Breast epithelium (tissue), 4 donors: ENCODE measurements around the gene SPTBN1. TPM values are rescaled to one million over a fixed set of nuclear protein-coding genes. Genes with fewer than 3 reads are reported as not detected.

ENCODE experiments used
- DNase-seq, 2 donors: peaks; one replicate each; pipeline ENCODE4 v3.0.0-alpha.2; 2019; ENCODE audit warnings: low spot score in 2 of 2
- H3K27ac ChIP-seq, 2 donors: fragments of 200-600 bp; sonication (generic) in 1 of 2; one replicate each; pipeline ENCODE4 v1.5.1; 2016 to 2019; ENCODE audit warnings: mild to moderate bottlenecking in 1 of 2
- H3K27me3 ChIP-seq, 2 donors: fragments of 200-600 bp; sonication (generic) in 1 of 2; one replicate each; pipeline versions ENCODE4 v1.5.1 to v1.6.0; 2017 to 2019; ENCODE audit warnings: control low read depth in 1 of 2, mild to moderate bottlenecking in 1 of 2
- H3K36me3 ChIP-seq: fragments of 200-600 bp; one replicate; pipeline ENCODE4 v1.5.1; 2019
- H3K4me1 ChIP-seq, 2 donors: fragments of 200-600 bp; sonication (generic); one replicate each; pipeline ENCODE4 v1.5.1; 2016 to 2019; ENCODE audit warnings: control low read depth in 1 of 2
- H3K4me3 ChIP-seq, 3 donors: fragments of 200-600 bp; sonication (generic); 1 replicate in 2 of 3; 2 replicates in 1 of 3; pipeline ENCODE4 v1.5.1; 2016 to 2019; ENCODE audit warnings: mild to moderate bottlenecking in 3 of 3, moderate library complexity in 2 of 3
- H3K9me3 ChIP-seq, 2 donors: fragments of 200-600 bp; sonication (generic) in 1 of 2; one replicate each; pipeline ENCODE4 v1.5.1; 2016 to 2019; ENCODE audit warnings: control low read depth in 1 of 2
- CTCF ChIP-seq, 3 donors: fragments of 450-650 bp; IDR thresholded peaks; one replicate each; pipeline ENCODE4 v1.5.1; 2016 to 2017; ENCODE audit warnings: antibody characterized with exemption in 3 of 3, mild to moderate bottlenecking in 3 of 3, moderate library complexity in 3 of 3
- POLR2A ChIP-seq: fragments of 450-650 bp; IDR thresholded peaks from one replicate; pipeline ENCODE4 v1.6.1; 2016; ENCODE audit warnings: antibody characterized with exemption, mild to moderate bottlenecking, moderate library complexity
- POLR2AphosphoS5 ChIP-seq, 3 donors: sonication (generic); formaldehyde crosslinking; IDR thresholded peaks; one replicate each; pipeline ENCODE4 v1.6.1; 2017; ENCODE audit warnings: antibody characterized with exemption in 3 of 3
- intact Hi-C: fragments of 100-400 bp; cut with DNase I; formaldehyde crosslinking; loops from one replicate; pipeline ENCODE4 v1.15.1; 2023; ENCODE audit warnings: low total_unique reads
- total RNA-seq, 3 donors: library from RNA; depleted of rRNA; stranded (reverse); fragments of >200 nt; gene quantifications; one replicate each; pipeline ENCODE4 v1.1.0, GENCODE V29; 2016

Gene SPTBN1
- total RNA-seq, 3 donors from 2014 or later, result 223 to 1,216 (median 273) TPM

DNA sequence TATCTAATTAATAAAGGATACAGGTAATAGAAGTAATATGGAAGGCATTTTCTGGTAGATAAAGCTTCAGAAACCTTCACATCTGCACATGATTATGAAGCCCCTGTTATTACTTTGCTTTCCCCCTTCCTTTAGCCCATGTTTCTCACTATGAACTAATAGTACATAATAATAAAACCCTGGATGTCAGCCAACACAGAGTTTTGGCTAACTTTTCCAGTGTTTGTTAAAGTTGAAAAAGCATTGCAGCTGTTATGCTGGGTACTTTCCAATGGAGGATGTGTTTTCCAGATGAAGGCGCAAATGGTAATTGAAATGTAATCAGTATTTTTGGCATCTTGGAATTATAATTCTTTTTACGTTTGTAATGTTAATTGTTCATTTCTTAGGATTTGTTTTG lies 43.5 kb downstream of the SPTBN1 start:
- TF ChIP-seq POLR2AphosphoS5 (IDR thresholded peaks at IDR 0.05) (no peak), CTCF (IDR thresholded peaks at IDR 0.05) (no peak), POLR2A (no peak)
- DNase-seq, result no peak
- Histone ChIP-seq H3K27me3 (no peaks in the 10 kb centered on the region), H3K36me3 (no peaks in the 10 kb centered on the region), H3K27ac (peak overlapping the region in 1 of 2 donors; percentile 27), H3K4me3 (no peak overlapping the region), H3K9me3 (no peaks in the 10 kb centered on the region), H3K4me1 (no peaks in the 10 kb centered on the region)
- intact Hi-C loops, result no loop called here

DNA sequence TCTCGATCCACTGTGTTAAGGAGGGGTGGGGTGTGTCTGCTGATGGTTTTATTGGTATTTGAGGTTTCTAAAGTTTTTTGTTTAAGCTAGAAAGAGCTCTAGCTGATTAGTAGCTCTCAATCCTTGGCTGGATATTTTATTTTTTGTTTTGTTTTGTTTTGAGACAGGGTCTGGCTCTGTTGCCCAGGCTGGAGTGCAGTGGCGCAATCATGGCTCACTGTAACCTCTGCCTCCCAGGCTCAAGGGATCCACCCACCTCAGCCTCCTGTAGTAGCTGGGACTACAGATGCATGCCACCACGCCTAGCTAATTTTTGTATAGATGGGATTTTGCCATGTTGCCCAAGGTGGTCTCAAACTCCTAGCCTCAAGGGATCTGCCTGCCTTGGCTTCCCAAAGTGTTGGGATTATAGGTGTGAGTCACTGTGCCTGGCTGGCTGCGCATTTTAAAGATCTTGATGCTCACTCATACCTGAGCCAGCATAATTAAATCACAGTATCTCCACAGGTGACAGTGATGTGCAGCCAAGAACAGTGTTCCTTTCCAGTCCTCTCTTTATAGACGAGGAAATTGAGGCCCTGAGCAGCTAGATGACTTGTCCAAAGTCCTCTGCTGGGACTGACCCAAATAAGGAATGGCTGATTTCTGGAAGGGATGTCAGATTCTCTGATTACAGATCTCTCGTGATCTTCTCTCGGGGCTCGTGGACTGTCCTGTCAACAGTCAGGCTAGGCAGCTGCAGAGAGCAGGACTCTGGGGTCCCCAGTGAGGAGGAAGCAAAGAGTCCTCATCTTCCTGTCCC lies 44.5 kb downstream of the SPTBN1 start:
- intact Hi-C loops, result no loop called here
- no peak overlapping the region for H3K4me3 ChIP-seq
- H3K27me3 ChIP-seq, result no peaks in the 10 kb centered on the region
- no peaks in the 10 kb centered on the region for H3K9me3 ChIP-seq
- no peaks in the 10 kb centered on the region for H3K4me1 ChIP-seq
- H3K36me3 ChIP-seq, result no peaks in the 10 kb centered on the region
- TF ChIP-seq POLR2AphosphoS5 (IDR thresholded peaks at IDR 0.05), result no peak
- no peak for TF ChIP-seq CTCF (IDR thresholded peaks at IDR 0.05)
- TF ChIP-seq POLR2A, result no peak
- no peak for DNase-seq
- peak overlapping the region in 1 of 2 donors; percentile 27 for H3K27ac ChIP-seq

DNA sequence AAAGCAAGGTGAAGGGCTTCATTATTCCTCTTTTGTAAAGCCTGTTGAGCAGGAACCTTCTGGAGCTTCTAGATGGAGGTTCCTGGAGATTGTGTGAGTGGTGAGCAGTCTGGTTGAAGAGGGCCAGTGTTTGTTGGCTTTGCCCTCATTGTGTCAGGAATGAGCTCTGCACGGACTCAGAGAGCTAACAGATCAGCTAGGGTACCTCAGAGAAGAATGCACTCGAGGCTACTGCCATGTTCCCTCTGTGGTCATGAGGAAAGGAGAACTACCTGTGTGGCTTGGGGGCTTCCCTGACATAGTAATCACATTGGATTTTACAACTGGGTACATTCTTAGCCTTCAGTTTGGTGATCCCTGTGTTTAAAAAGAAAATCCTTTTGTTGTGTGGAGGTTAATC lies 46.6 kb downstream of the SPTBN1 start:
- Histone ChIP-seq H3K4me3 (no peak overlapping the region), H3K27me3 (no peaks in the 10 kb centered on the region), H3K27ac (no peak overlapping the region), H3K9me3 (no peaks in the 10 kb centered on the region), H3K4me1 (no peaks in the 10 kb centered on the region), H3K36me3 (no peaks in the 10 kb centered on the region)
- TF ChIP-seq POLR2A (no peak), POLR2AphosphoS5 (IDR thresholded peaks at IDR 0.05) (no peak), CTCF (IDR thresholded peaks at IDR 0.05) (no peak)
- intact Hi-C loops, result no loop called here
- DNase-seq, result no peak

DNA sequence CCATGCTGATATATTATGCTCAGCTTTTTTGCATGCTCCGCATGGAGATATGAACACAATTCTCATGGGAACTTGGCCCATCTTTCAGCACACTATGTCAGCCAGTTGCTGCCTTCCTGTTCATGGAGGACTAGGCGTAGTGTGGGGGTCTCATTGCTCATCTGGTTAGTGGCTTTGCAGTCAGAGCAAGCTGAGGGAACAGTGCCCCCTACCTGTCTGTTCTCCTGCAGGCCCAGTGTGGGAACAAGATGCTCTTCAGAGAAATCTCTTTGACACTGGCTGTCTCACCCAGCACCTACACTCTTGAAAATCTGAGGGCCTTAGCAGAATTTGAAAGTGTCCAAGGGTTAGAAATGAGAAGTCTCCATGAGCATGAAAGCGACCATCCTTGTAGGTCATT lies 47.1 kb downstream of the SPTBN1 start:
- no peak for TF ChIP-seq POLR2AphosphoS5 (IDR thresholded peaks at IDR 0.05)
- no peak for TF ChIP-seq POLR2A
- TF ChIP-seq CTCF (IDR thresholded peaks at IDR 0.05), result no peak
- intact Hi-C loops, result no loop called here
- H3K4me3 ChIP-seq, result no peak overlapping the region
- no peak overlapping the region for H3K27ac ChIP-seq
- DNase-seq, result no peak
- H3K9me3 ChIP-seq, result no peaks in the 10 kb centered on the region
- H3K27me3 ChIP-seq, result no peaks in the 10 kb centered on the region
- no peaks in the 10 kb centered on the region for H3K36me3 ChIP-seq
- no peaks in the 10 kb centered on the region for H3K4me1 ChIP-seq

DNA sequence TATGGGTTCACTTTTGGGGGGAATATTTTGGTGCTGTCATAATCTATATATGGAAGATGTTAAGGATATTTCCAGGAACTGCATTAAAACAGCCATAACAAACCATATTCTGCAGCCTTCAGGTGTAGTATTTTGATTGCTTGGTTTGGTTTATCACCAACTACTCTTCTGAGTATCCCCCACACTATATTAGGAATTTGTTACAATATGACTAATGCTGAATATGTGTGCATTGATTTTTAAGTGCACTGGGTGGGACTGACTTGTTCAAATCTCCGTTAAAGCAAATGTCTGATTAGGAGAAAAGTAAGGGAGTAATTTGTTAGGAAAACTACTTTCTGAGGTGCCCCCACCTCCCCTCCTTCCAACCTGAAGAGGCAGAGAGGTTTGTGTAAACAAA lies 47.7 kb downstream of the SPTBN1 start:
- TF ChIP-seq POLR2AphosphoS5 (IDR thresholded peaks at IDR 0.05), result no peak
- no peak for TF ChIP-seq POLR2A
- TF ChIP-seq CTCF (IDR thresholded peaks at IDR 0.05), result no peak
- H3K4me3 ChIP-seq, result no peak overlapping the region
- intact Hi-C loops, result no loop called here
- DNase-seq, result no peak
- H3K9me3 ChIP-seq, result no peaks in the 10 kb centered on the region
- peak overlapping the region in 1 of 2 donors; percentile 28 for H3K27ac ChIP-seq
- H3K4me1 ChIP-seq, result no peaks in the 10 kb centered on the region
- H3K27me3 ChIP-seq, result no peaks in the 10 kb centered on the region
- no peaks in the 10 kb centered on the region for H3K36me3 ChIP-seq
